K562 (cell line): ENCODE results near the gene RHBDD1. TPM values are rescaled to one million over a fixed set of nuclear protein-coding genes. Genes with fewer than 3 reads are reported as not detected.

Source experiments
- ATAC-seq: fragments of 200-7000 bp; cut with Tn5 transposase; 3 replicates; pipeline ENCODE4 v1.9.1; 2020; ENCODE audit warnings: moderate library complexity
- BruUV-seq: library from RNA; stranded (reverse); fragments of 400-500 nt; replicated peaks from 2 replicates; lab custom pipeline; 2021; lab: Mats Ljungman, UMichigan
- CTCF ChIA-PET: fragments of 300-600 bp; formaldehyde crosslinking; extraction: SDS; loops from one replicate; lab custom pipeline; 2021; ENCODE audit warnings: low intra/inter-chr PET ratio; lab: Yijun Ruan, JAX
- POLR2A ChIA-PET: fragments of 300-600, 350-650 bp; sonication (Branson Sonifier 250); formaldehyde crosslinking; extraction: SDS; loops from one replicate; lab custom pipeline; 2021; ENCODE audit warnings: antibody characterized with exemption, inconsistent platforms; lab: Yijun Ruan, JAX
- DNase-seq, 4 experiments: peaks; one replicate each; pipeline versions ENCODE4 v3.0.0 to v3.0.0-alpha.2; 2011 to 2018; ENCODE audit warnings: low spot score in 3 of 4, mixed read lengths in 3 of 4; ENCODE audit errors: extremely low read depth in 1 of 4
- FAIRE-seq: peaks from 2 replicates; lab custom pipeline; 2011; peaks lifted over from hg19 to GRCh38; lab: Jason Lieb, UNC
- H2AFZ ChIP-seq: 2 replicates; pipeline ENCODE4 v1.6.0; 2011; ENCODE audit warnings: low read depth, low read length, control low read depth, inconsistent platforms
- H3K27ac ChIP-seq: fragments of 200-600 bp; 3 replicates; pipeline ENCODE4 v1.8.0; 2011; ENCODE audit warnings: low read depth, mild to moderate bottlenecking, control low read depth, inconsistent platforms, low read length, moderate library complexity, mixed read lengths; ENCODE audit errors: extremely low read depth
- H3K27me3 ChIP-seq, 2 experiments: fragments of 300-600 bp in 1 of 2; 2 replicates in 1 of 2; 3 replicates in 1 of 2; pipeline versions ENCODE4 v1.6.0 to v1.8.0; 2011; ENCODE audit warnings: inconsistent platforms in 2 of 2, low read length in 2 of 2, mild to moderate bottlenecking in 1 of 2, mixed read lengths in 1 of 2, moderate library complexity in 1 of 2; ENCODE audit not compliant: control insufficient read depth in 2 of 2, insufficient read depth in 2 of 2
- H3K36me3 ChIP-seq: fragments of 300-600 bp; 3 replicates; pipeline ENCODE4 v1.8.0; 2011; ENCODE audit warnings: mild to moderate bottlenecking, low read length, inconsistent platforms; ENCODE audit not compliant: control insufficient read depth, insufficient read depth
- H3K4me1 ChIP-seq, 2 experiments: fragments of 200-600 bp in 1 of 2; replicated peaks in 1 of 2; 2 replicates in 1 of 2; 3 replicates in 1 of 2; pipeline versions ENCODE4 v1.5.1 to v1.8.0; 2011; ENCODE audit warnings: inconsistent platforms in 2 of 2, low read length in 2 of 2, mild to moderate bottlenecking in 1 of 2, mixed read lengths in 1 of 2, moderate library complexity in 1 of 2; ENCODE audit not compliant: control insufficient read depth in 2 of 2, insufficient read depth in 2 of 2
- H3K4me2 ChIP-seq: 2 replicates; pipeline ENCODE4 v1.6.1; 2011; ENCODE audit warnings: low read length, control low read depth, inconsistent platforms, mixed read lengths; ENCODE audit not compliant: insufficient read depth
- H3K4me3 ChIP-seq: fragments of 200-600 bp; sonication (generic), shearing (Covaris generic); 2 replicates; pipeline ENCODE4 v1.5.1; 2016; ENCODE audit warnings: control low read depth, inconsistent platforms
- H3K79me2 ChIP-seq: fragments of 200-600 bp; 3 replicates; pipeline ENCODE4 v1.8.0; 2011; ENCODE audit warnings: low read length, inconsistent platforms; ENCODE audit not compliant: control insufficient read depth, insufficient read depth
- H3K9ac ChIP-seq, 2 experiments: 2 replicates each; pipeline versions ENCODE4 v1.6.0 to v1.6.1; 2011; ENCODE audit warnings: low read depth in 2 of 2, low read length in 2 of 2, control low read depth in 1 of 2, inconsistent platforms in 1 of 2, mild to moderate bottlenecking in 1 of 2, mixed read lengths in 1 of 2; ENCODE audit not compliant: insufficient read depth in 1 of 2
- H3K9me1 ChIP-seq: one replicate; pipeline ENCODE4 v1.6.0; 2011; ENCODE audit warnings: inconsistent platforms, mild to moderate bottlenecking, low read length, moderate library complexity; ENCODE audit not compliant: control insufficient read depth, insufficient read depth
- H3K9me3 ChIP-seq: replicated peaks from 2 replicates; pipeline ENCODE4 v1.5.1; 2011; ENCODE audit warnings: low read depth, low read length, inconsistent platforms; ENCODE audit not compliant: control insufficient read depth, insufficient read depth
- H4K20me1 ChIP-seq: replicated peaks from 2 replicates; pipeline ENCODE4 v1.6.1; 2011; ENCODE audit warnings: low read length, inconsistent platforms, mixed read lengths; ENCODE audit not compliant: control insufficient read depth, insufficient read depth
- ARID1B ChIP-seq: fragments of 450-650 bp; IDR thresholded peaks from 2 replicates; pipeline ENCODE4 v1.6.1; 2016; ENCODE audit warnings: antibody characterized with exemption, mild to moderate bottlenecking, inconsistent platforms
- BHLHE40 ChIP-seq: IDR thresholded peaks from 2 replicates; pipeline ENCODE4 v1.6.1; 2011; ENCODE audit warnings: low read length, improper control_type of control experiment
- CREBBP ChIP-seq: IDR thresholded peaks from one replicate; pipeline ENCODE4 v1.6.1; 2012; ENCODE audit warnings: low read depth, mild to moderate bottlenecking, control low read depth, inconsistent platforms, low read length
- NFIX ChIP-seq: fragments of 250-450 bp; sonication (Bioruptor Pico); IDR thresholded peaks from 2 replicates; pipeline ENCODE4 v1.4.0; 2020; ENCODE audit warnings: low read depth, mild to moderate bottlenecking, moderate library complexity
- SMARCC2 ChIP-seq: fragments of 450-650 bp; IDR thresholded peaks from 2 replicates; pipeline ENCODE4 v1.6.1; 2017; ENCODE audit warnings: antibody characterized with exemption, moderate library complexity, mild to moderate bottlenecking, low read depth
- XRCC4 ChIP-seq: IDR thresholded peaks from one replicate; pipeline ENCODE4 v1.6.1; 2011; ENCODE audit not compliant: insufficient read depth, insufficient read length; ENCODE audit errors: extremely low read depth
- ZNF24 ChIP-seq: fragments of 450-650 bp; IDR thresholded peaks from 2 replicates; pipeline ENCODE4 v1.6.1; 2016
- ZNF347 ChIP-seq: fragments of 450-650 bp; formaldehyde crosslinking; IDR thresholded peaks from 2 replicates; pipeline ENCODE4 v1.4.0; 2020; ENCODE audit warnings: low read depth, mild to moderate bottlenecking, moderate library complexity
- WGBS: fragments of 100-300 bp; shearing (Covaris generic); methylation state at CpG from one replicate; pipeline ENCODE4 v1.1.6; 2016; ENCODE audit warnings: low coverage, mixed read lengths; ENCODE audit not compliant: insufficient coverage; ENCODE audit errors: missing lambda C conversion rate; 5-methylcytosine and 5-hydroxymethylcytosine counted together
- in situ Hi-C: fragments of 300-500 bp; cut with MboI; formaldehyde crosslinking; loops from 4 replicates; pipeline ENCODE4 v1.15.0; 2018; ENCODE audit warnings: inconsistent platforms, mixed read lengths
- intact Hi-C: fragments of 100-400 bp; cut with micrococcal nuclease; formaldehyde crosslinking; loops from 2 replicates; pipeline ENCODE4 v1.14.2; 2022
- polyA plus RNA-seq, 8 experiments: library from polyadenylated mRNA; depleted of rRNA in 4 of 8; stranded (reverse) in 5 of 8; unstranded in 3 of 8; fragments of >200 nt; fragmentation: Nextera tagmentation in 2 of 8; fragmentation: Illumina TruSeq in 1 of 8; extraction: Ambion mirVana in 2 of 8; extraction: Trizol in 1 of 8; gene quantifications; 2 replicates each; pipeline versions ENCODE4 v1.2.1 to v1.2.3, GENCODE V29; 2011 to 2014; ENCODE audit warnings: inconsistent platforms in 1 of 8, missing spikeins in 1 of 8
- total RNA-seq, 7 experiments: library from RNA; depleted of rRNA in 6 of 7; stranded (reverse); fragments of >200 nt in 6 of 7; fragmentation: Illumina TruSeq in 2 of 7; extraction: Trizol in 2 of 7; gene quantifications; 2 replicates each; pipeline versions ENCODE4 v1.2.1 to v1.2.3, GENCODE V29; 2011 to 2021; ENCODE audit warnings: low replicate concordance in 1 of 7
- TF ChIP-seq, protein P1 (sequence below): fragments of 250-450 bp; sonication (Bioruptor Pico); IDR thresholded peaks from 2 replicates; pipeline ENCODE4 v1.8.0; 2021; ENCODE audit warnings: mild to moderate bottlenecking, moderate library complexity

RHBDD1 gene
- total and polyA plus RNA-seq, 9 of the 15 experiments (the other 6 are each of a cell fraction or from before 2014, with no cell fraction given) = 4.8 to 34.8 (median 15.6) TPM

DNA sequence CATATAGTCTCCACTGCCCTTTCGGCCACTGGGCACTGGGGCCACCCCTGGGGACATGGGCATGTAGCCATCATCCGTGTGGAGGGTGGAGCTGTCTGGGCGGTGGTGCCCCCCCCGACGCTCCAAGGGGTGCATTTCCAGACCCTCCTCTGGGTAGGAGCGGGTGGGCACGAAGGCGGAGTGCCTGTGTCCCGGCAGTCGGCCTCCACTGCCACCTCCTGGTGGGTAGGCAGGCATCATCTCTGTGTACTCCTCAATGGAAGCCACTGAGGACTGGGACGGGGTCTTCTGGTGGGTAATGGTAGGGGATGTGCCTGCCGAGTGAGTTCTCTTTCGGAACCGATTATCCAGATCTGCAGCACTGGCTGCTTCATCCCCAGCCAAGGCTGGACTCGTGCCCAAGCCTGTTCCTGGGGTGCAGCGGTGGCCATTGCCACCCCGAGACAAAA is 39.0 kb upstream of the RHBDD1 start (continued):
- TF ChIP-seq SMARCC2 (no peak), ZNF24 (no peak)
- TF ChIP-seq, protein P1, sequence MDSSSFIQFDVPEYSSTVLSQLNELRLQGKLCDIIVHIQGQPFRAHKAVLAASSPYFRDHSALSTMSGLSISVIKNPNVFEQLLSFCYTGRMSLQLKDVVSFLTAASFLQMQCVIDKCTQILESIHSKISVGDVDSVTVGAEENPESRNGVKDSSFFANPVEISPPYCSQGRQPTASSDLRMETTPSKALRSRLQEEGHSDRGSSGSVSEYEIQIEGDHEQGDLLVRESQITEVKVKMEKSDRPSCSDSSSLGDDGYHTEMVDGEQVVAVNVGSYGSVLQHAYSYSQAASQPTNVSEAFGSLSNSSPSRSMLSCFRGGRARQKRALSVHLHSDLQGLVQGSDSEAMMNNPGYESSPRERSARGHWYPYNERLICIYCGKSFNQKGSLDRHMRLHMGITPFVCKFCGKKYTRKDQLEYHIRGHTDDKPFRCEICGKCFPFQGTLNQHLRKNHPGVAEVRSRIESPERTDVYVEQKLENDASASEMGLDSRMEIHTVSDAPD = no peak

DNA sequence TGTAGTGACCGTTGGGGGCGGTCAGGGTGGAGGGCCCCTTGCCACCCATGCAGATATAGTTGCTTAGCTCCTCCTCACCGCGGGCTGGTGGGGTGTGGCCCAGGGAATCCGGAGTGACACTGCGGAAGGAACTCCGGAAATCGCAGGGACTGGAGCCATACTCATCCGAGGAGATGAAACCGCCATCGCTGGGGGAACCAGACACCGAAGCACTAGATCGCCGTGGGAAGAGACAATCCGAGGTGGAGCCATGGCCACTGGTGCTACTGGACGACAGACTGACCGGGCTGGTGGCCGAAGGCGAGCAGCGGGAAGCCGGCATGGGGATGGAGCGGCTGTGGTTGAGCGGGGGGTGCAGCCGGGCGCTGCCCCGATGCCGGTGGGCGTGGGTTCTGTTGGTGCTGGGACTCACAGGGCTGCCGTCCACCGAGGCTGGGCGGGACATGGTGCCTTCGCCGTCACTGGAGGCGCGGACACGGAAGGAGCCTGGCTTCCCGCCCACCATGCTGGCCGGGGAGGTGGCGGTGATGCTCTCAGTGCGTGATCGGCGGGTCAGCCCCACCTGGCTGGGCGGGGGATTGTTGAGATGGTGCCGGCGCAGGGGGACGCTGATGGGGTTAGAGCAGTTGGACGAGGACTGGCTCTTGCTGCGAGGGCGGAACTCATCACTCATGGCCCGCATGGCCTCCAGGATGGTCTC is 38.4 kb upstream of the RHBDD1 start:
- Histone ChIP-seq H3K9ac (no peak overlapping the region), H2AFZ (no peak overlapping the region), H3K9me3 (no peaks in the 10 kb centered on the region), H3K27me3 (peaks cover 0 to 5% of the 10 kb centered on the region in 2 experiments; a peak in 1 of 5 replicates), H3K27ac (no peak overlapping the region), H3K36me3 (no peaks in the 10 kb centered on the region), H3K4me3 (no peak overlapping the region), H3K9me1 (no peaks in the 10 kb centered on the region), H3K4me2 (no peak overlapping the region), H3K4me1 (peaks cover 0 to 28% of the 10 kb centered on the region in 2 experiments; a peak in 2 of 5 replicates), H4K20me1 (no peaks in the 10 kb centered on the region), H3K79me2 (no peaks in the 10 kb centered on the region)
- FAIRE-seq = no peak
- in situ Hi-C loops = no loop called here
- no peak for ATAC-seq
- intact Hi-C loops = no loop called here
- no peak for DNase-seq
- no TSS peak for BruUV-seq
- ChIA-PET POLR2A (no interaction called here), CTCF (no interaction called here)
- 79% methylated on average over 15 of the region's 50 CpGs for WGBS
- TF ChIP-seq ARID1B (no peak), NFIX (CRISPR knock-in tag) (no peak), ZNF347 (CRISPR knock-in tag) (no peak), BHLHE40 (no peak), CREBBP (no peak), XRCC4 (no peak)
